ENCODE results near the gene F10. TPM values are rescaled to one million over a fixed set of nuclear protein-coding genes. Genes with fewer than 3 reads are reported as not detected.

The F10 gene
- total and polyA plus RNA-seq, 10 donors: 1.6 to 6.4 (median 2.9) TPM

GRCh38 chr13:113121183-113121927 is 1.2 kb upstream of the F10 start:
- Histone ChIP-seq H3K9me3 (no peaks in the 10 kb centered on the region), H3K27me3 (replicated peaks in 1 of 7) (peaks cover 0 to 31% (median 0%) of the 10 kb centered on the region in 7 donors), H3K4me1 (no peaks in the 10 kb centered on the region), H3K4me3 (no peak overlapping the region), H3K27ac (no peak overlapping the region), H3K36me3 (no peaks in the 10 kb centered on the region)
- intact Hi-C loops (cut with DNase I; ENCODE audit: low total_unique reads): no loop called here
- DNase-seq: no peak
- 87 to 96% (median 92%) methylated on average over 18 to 24 of the region's 24 CpGs for WGBS, 5 donors
- TF ChIP-seq POLR2A (IDR thresholded peaks at IDR 0.05) (no peak), POLR2AphosphoS5 (IDR thresholded peaks at IDR 0.05) (no peak), CTCF (IDR thresholded peaks at IDR 0.05 in 8 of 11, conservative IDR thresholded peaks at IDR 0.05 in 3 of 11) (no peak)

GRCh38 chr13:113121928-113122471 is 599 bp upstream of the F10 start:
- H3K27ac ChIP-seq: no peak overlapping the region
- no peak for DNase-seq
- TF ChIP-seq POLR2A (IDR thresholded peaks at IDR 0.05) (no peak), CTCF (IDR thresholded peaks at IDR 0.05 in 8 of 11, conservative IDR thresholded peaks at IDR 0.05 in 3 of 11) (no peak), POLR2AphosphoS5 (IDR thresholded peaks at IDR 0.05) (no peak)
- H3K36me3 ChIP-seq: no peaks in the 10 kb centered on the region
- no peaks in the 10 kb centered on the region for H3K9me3 ChIP-seq
- peaks cover 0 to 37% (median 0%) of the 10 kb centered on the region in 7 donors for H3K27me3 ChIP-seq (replicated peaks in 1 of 7)
- 77 to 89% (median 82%) methylated on average over 11 to 16 of the region's 16 CpGs for WGBS, 5 donors
- no peak overlapping the region for H3K4me3 ChIP-seq
- no peaks in the 10 kb centered on the region for H3K4me1 ChIP-seq
- intact Hi-C loops (cut with DNase I; ENCODE audit: low total_unique reads): no loop called here

- Histone ChIP-seq H3K36me3 (no peaks in the 10 kb centered on the region), H3K4me1 (no peaks in the 10 kb centered on the region), H3K27ac (no peak overlapping the region), H3K27me3 (replicated peaks in 1 of 7) (peaks cover 0 to 41% (median 0%) of the 10 kb centered on the region in 7 donors), H3K9me3 (no peaks in the 10 kb centered on the region), H3K4me3 (peak overlapping the region in 1 of 8 donors; percentile 11)
- 74 to 84% (median 81%) methylated on average over 29 of the region's 29 CpGs for WGBS, 5 donors
- no peak for TF ChIP-seq POLR2A (IDR thresholded peaks at IDR 0.05)
- TF ChIP-seq CTCF (IDR thresholded peaks at IDR 0.05 in 8 of 11, conservative IDR thresholded peaks at IDR 0.05 in 3 of 11): no peak
- TF ChIP-seq POLR2AphosphoS5 (IDR thresholded peaks at IDR 0.05): no peak
- intact Hi-C loops (cut with DNase I; ENCODE audit: low total_unique reads): no loop called here
- DNase-seq: peak; percentile 73
These were observed 915 bp downstream of the F10 start for GRCh38 chr13:113123226-113124201.
